GM12875 (cell line): ENCODE results near the gene SLC16A11.

Experiments
- H3K4me3 ChIP-seq: one replicate; pipeline ENCODE4 v1.5.1; 2011; ENCODE audit warnings: low read depth, low read length, control low read depth
- CTCF ChIP-seq: IDR thresholded peaks from 2 replicates; pipeline ENCODE4 v1.5.1; 2011; ENCODE audit warnings: low read depth, mild to moderate bottlenecking, control low read depth, inconsistent platforms, low read length, moderate library complexity, borderline replicate concordance; ENCODE audit not compliant: insufficient read depth

Gene SLC16A11

GRCh38 chr17:7002288-7003047 is 41.4 kb downstream of the SLC16A11 start:
- TF ChIP-seq CTCF: no peak
- H3K4me3 ChIP-seq: no peak overlapping the region

GRCh38 chr17:7001318-7001961 is 42.5 kb downstream of the SLC16A11 start:
- peak; percentile 51 for TF ChIP-seq CTCF
- H3K4me3 ChIP-seq: no peak overlapping the region

- no peak for TF ChIP-seq CTCF
- no peak overlapping the region for H3K4me3 ChIP-seq
Observed at GRCh38 chr17:6998855-6999508, 44.9 kb downstream of the SLC16A11 start.

GRCh38 chr17:6997171-6997570 is 46.7 kb downstream of the SLC16A11 start:
- no peak for TF ChIP-seq CTCF
- no peak overlapping the region for H3K4me3 ChIP-seq

- no peak overlapping the region for H3K4me3 ChIP-seq
- no peak for TF ChIP-seq CTCF
Observed at GRCh38 chr17:6996256-6997011, 47.5 kb downstream of the SLC16A11 start.

- TF ChIP-seq CTCF: no peak
- H3K4me3 ChIP-seq: no peak within 1 kb of the TSS
Observed at GRCh38 chr17:6995500-6996255, 48.2 kb downstream of the SLC16A11 start, which contains the start of gene ALOX12. Gene ALOX12, plus strand, starts transcription at chr17:6996049. Its CDS starts 69 bp downstream, at chr17:6996118.
